GM18498 (cell line): Measurements from ENCODE around the gene GRIK1.

Experiments used
- ATAC-seq: cut with Tn5 transposase; IDR thresholded peaks from one replicate; pipeline ENCODE4 v1.9.1; 2021; ENCODE audit warnings: mild to moderate bottlenecking, moderate library complexity; ENCODE audit not compliant: unreplicated experiment

The GRIK1 gene

DNA sequence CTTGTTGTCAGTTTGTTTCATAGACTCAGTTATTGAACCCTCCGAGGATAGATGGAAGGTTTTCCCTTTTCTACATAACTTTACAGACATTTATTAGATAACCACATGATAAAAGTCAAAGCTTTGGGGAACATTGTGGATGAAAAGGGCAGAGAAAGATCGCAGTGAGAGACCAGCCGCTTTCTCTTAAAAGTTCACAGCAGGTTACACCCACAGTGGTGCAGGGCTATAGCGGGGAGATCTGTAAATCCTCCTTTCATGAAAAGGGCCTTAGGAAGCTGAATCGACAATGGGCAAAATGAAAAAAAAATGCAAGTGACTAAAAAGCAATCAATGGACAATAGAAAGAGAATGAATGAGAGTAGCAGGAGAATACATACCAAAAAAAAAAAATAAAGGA lies 218.6 kb downstream of the GRIK1 start:
- ATAC-seq, result no peak

DNA sequence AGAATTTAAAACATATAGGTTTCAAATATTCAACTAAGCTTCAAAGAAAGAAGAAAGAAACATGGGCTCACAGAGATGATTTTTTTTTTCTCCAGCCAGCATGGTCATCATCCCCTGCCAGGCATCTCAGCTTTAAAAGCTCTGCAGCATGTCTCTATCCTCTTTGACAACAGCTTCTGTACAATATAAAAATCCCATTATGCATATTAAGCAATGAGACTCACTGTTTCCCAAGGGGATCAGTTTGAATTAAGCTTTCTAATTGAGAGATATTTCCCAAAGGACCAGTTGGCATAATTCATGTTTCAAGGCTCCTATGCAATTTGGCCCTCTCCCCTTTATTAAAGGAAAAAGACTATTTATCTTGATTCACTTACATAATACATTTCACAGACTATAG lies 220.3 kb downstream of the GRIK1 start:
- no peak for ATAC-seq

DNA sequence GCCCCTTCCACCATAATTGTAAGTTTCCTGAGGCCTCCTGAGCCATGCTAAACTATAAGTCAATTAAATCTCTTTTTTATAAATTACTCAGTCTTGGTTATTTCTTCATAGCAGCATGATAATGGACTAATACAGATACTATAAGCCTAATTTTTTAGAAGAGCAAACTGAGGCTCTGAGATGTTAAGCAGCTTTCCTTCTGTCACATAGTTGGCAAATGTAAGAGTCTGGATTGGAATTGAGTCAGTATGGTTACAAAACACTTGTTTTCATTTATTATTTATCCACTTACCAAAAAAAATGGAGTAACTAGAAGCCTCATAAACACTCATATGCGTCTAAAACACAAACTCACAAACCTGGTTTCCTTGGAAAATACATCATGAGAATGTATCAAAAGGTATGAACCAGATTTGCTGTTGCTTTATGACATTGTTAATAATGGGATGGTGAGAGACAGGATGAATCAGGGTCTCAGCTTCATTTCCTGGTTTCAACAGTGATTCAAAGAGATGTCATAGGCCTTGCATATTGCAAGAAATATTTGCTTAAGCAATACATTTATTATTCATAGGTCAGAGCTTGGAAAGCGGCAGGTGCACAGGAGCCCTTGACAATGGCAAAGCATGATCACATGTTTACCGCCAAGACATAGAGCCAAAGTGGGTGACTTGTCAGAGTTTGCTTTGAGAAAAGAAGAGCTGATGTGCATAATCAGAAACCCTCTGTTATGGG lies 221.5 kb downstream of the GRIK1 start:
- no peak for ATAC-seq

DNA sequence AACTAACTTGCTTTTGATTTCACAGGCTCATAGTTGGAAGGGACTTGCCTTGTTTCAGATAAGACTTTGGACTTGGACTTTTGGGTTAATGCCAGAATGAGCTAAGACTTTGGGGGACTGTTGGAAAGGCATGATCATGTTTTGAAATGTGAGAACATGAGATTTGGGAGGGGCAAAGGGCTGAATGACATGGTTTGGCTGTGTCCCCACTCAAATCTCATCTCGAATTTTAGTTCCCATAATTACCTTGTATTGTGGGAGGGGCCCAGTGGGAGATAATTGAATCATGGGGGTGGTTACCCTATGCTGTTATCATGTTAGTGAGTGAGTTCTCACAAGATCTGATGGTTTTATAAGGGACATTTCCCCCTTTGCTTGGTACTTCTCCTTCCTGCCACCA lies 222.1 kb downstream of the GRIK1 start:
- ATAC-seq, result no peak

DNA sequence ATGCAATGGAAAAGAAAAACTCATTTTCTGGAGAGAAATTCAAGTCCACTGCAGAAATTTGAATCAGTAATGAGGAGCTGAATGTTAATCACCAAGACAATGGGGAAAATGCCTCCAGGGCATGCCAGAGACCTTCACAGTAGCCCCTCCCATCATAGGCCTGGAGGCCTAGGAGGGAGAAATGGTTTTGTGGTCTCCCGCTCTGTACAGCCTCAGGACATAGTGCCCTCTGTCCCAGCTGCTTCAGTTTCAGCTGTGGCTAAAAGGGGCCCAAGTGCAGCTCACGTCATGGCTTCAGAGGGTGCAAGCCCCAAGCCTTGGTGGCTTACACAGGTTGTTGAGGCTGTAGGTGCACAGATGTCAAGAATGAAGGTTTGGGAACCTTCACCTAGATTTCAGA lies 223.0 kb downstream of the GRIK1 start:
- ATAC-seq, result no peak

DNA sequence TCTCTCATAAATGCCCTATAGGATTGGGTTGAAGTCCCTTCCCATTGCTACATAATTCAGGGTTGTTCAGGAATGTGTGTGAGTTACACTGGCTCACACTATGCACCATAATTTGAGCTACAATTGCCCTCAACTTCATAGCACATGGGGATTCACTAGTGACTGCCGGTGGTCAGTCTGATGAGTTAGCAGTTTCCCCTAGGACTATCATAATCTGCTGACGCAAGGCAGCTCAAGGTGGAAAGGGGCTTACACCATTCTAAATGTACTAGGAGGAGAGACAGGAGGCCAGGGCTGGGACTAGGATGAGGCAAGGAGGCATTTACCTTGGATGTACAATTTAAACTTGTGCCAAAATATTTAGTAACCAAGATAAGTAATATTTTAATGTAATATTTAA lies 224.7 kb downstream of the GRIK1 start:
- ATAC-seq, result no peak

DNA sequence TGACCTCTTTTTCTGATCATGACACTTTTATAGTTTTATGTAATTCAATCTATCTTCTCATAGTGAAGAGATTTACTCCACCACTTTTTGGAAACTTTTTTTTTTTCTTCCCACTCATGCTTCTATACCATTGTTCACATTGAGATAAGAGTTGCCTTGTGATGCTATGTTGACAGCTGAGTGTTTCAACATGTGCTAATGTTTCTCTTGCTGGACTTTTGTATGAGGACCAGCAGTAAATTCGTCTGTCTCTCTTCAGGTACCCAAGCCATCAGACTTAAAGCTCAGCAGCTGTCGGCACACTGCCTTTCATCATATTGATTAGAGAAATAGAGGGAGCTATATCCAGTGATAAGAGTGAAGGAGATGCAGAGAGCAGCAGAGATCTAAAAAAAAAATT lies 227.0 kb downstream of the GRIK1 start:
- ATAC-seq, result no peak

DNA sequence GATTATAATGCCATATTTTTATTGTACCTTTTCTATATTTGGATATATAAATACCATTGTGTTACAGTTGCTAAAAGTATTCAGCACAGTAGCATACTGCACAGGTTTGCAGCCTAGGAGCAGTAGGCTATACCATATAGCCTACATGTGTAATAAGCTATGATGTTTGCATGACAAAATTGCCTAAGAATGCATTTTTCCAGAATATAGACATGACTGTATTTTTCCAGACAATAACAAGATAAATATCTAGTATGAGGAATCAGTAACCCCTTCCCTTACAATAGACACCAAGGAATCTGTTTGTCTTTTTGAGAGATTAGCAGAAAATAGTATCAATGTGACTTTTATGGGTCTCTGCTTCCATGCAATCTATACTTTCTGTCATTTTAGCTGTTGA lies 228.6 kb downstream of the GRIK1 start:
- ATAC-seq, result no peak

DNA sequence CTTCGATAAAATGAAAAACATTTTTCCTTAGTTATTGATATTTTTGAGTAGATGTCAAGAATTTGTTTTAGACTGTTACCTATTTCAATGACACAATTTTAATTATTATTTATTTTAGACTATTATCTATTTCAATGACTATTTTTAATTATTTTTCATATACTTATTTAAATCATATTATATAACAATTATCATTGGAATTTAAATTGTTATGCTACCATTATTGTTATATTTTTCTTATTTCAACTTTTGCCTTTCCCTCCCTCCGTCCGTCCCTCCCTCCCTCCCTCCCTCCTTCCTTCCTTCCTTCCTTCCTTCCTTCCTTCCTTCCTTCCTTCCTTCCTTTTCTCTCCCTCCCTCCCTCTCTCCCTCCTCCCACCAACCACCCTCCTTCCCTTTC lies 229.3 kb downstream of the GRIK1 start:
- no peak for ATAC-seq

DNA sequence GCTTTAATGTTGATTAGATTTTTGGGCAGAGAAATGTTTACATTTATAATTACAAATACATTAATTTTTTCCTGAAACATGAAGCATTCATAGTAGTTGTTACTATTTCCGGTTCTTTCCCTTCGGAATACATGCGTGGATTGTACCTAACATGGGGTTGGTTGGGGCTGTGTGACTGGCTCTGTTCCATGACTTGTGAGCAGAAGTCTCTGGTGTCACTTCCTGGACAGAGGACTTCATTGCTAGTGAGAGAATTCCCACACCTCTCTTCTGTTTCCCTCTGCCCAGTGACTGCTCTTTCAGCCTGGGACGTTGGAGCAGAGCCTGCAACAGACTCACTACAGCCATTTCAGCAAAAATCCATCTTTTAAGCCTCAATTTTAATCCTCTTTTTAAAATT lies 231.4 kb downstream of the GRIK1 start:
- ATAC-seq, result no peak

DNA sequence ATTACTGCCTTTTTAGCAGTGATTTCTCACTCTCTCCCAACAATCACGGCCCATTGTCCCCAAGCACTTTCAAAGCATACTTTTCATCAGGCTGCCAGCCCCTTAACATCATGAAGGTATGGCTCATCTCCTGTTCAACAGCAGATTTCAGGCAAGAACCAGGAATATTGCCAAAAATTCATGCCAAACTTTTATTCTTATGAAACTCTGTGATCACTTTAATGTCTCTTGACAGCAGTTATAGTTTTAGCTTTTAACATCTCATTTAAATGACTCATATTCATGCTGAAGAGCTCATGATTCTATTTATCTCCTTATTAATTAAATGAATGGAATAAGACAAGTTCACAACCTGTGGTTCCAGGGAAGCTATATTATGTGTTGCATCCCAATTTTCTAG lies 235.1 kb downstream of the GRIK1 start:
- no peak for ATAC-seq

DNA sequence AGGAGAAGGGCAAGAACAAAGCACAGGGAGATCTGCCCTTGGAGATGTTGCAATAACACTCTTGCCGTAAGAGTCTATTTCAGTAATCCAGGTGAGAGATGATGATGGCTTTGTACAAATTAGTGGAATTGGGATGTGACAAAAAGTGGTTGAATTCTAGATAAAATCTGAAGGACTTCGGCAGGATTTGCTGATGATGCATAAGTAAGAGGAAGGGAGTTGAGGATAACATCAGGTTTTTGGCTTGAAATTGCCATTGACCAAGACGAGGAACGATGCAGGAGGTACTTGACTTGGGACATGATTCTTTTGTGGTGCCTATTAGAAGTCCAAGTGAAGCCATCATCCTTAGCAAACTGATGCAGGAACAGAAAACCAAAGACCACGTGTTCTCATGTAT lies 238.1 kb downstream of the GRIK1 start:
- ATAC-seq, result no peak

DNA sequence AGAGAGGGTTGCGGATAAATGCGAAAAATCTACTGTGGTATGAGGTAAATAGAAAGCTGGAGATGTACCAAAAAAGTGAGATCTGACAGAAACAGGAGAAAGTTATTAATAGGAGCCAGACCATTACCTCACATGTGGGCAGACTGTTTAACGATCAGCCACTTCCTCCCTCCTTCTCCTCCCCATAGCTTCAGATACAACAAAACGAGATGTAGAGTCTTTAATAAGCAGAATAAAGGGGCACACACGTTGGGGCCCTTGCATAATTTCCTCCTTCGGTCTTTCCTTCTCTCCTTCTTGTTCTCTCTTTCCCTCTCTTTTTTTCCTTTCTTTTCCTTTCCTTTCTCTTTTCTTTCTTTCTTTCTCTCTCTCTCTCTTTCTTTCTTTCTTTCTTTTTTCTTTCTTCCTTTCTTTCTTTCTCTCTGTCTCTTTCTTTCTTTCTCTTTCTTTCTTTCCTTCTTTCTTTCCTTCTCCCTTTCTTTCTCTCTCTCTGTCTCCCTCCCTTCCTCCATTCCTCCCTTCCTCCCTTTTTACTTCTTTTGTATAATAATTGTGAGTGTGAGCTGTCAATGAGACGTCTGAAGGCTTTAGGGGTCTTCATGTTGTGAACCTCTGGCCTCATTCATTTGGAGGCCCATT lies 242.1 kb downstream of the GRIK1 start:
- ATAC-seq, result no peak

DNA sequence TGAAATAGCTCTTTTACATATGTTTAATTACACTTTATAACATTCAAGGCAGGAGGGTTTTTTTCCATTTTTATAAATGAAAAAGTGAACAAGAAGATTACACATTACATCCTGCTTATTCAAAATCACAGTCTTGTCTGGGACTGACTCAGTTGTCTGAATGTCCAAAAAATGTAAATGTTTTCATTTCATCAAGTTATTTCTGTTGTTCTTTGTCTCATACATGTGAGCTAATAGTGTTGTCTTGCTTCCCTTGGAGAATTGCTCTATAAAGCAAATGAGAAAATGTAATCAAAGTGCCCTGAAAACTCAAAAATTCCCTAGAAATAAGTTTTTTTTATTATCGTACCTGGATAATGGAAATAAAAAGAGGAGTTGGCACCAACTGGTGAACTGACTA lies 242.9 kb downstream of the GRIK1 start:
- ATAC-seq, result no peak

DNA sequence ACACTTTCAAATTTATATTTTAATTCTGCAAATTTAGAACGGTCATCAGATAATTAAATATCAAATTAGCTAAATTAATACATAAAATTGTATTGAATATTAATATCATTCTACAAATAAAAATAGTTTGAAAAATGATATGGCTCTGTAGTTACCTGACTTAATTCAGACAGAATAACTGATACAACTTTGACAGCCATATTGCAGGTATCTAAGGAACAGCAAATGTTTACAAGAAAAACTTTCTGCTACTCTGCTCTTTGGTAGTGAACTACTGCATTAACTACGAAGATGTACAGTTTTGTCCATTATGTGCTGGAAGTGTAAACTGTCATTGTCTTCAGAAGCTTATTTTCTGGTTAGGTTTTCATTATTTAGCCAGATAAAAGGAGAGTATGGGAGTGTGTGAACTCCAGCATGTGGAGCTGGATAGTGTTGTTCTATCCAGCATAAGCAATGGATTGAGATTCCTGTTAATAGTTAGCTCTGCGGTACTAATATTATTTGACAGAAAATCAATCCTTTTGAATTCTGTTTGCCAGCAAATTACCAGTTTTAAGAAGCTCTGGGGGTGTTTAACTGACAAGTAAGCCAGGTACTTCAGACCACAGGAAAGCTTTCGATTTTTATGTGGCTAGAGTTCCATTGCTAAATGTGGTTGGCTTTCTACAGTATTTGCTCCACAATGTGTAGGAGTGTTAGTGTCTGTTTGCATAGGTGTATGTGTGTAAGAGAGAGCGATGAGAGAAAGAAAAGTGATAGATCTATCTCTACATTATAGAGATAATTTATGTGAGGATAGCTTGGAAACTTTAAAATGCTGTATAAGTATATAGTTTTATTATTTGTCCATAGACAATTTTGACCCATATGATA lies 247.9 kb downstream of the GRIK1 start:
- no peak for ATAC-seq

DNA sequence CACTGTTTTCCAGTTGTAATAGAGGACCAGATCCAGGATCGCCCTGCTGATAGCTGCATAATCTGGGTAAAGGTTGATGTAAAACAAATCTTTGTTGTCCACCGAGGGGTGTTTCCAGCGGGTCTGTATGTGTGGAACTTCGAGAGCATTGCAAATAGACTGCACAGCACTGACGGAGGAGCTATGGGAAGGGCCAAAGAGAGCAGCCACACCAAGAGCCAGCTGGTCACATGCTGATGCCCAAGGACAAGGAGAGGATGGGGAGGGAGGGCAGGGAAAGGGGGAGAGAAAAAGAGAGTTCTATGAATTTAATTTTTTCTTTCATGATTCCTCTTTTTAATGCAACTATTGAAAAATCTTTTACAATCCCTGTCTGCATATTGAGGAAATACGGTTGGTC lies 250.0 kb downstream of the GRIK1 start:
- ATAC-seq, result no peak

DNA sequence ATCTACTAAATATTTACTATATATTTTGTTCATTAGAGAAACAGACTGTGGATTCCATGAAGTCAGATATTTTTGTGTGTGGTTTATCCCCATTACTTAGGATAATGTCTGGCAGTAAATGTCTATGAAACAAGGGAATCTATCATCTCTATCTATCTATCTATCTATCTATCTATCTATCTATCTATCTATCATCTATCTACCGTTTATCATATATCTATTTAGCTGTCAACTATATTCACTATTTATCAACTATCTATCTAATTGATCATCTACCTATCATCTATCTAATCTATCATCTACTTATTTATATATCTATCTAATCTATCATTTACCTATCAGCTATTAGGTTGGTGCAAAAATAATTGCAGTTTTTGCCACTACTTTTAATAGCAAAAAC lies 255.7 kb downstream of the GRIK1 start:
- ATAC-seq, result no peak

DNA sequence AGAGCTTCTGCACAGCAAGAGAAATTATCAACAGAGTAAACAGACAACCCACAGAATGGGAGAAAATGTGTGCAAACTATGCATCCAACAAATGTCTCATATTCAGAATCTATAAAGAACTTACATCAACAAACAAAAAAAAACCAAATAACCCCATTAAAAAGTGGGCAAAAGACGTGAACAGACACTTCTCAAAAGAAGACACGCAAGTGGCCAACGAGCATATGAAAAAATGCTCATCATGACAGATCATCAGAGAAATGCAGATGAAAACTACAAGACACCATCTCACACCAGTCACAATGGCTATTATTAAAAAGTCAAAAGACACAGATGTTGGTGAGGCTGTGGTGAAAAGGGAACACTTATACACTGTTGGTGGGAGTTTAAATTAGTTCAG lies 257.0 kb downstream of the GRIK1 start:
- no peak for ATAC-seq

DNA sequence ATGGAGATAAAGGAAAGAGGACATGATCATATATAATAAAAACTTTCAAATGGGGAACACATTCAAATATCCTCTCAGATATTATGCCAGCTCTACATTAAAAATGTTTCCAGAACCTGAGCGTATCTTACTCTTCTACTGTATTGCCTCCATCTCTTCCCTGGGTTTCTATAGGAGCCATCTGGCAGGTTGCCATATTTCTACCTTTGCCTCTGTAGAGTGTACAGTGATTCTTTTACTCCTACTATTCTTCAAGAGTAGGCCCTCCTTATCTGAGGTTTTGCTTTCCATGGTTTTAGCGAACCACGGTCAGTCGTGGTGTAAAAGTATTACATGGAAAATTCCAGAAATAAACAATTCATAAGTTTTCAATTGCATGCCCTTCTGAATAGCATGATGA lies 259.5 kb downstream of the GRIK1 start:
- no peak for ATAC-seq

DNA sequence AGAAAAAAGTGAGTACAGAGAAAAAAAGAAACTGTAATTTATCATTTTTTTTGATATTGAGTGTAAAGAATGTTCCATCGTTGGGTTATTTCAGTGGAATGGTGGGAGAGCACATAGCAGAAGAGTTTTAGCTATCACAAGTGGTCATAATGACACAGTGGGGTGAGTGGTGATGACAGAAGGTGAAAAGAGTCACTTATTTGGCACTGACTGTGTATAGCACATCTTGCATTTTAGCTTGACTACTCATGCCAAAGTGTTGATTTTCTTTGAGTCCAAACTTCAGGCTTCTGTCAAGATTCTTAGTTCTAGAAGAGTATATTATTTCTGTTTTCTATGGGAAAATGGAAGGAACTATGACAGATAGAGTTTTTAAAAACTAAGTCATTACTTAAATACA lies 261.2 kb downstream of the GRIK1 start:
- no peak for ATAC-seq

DNA sequence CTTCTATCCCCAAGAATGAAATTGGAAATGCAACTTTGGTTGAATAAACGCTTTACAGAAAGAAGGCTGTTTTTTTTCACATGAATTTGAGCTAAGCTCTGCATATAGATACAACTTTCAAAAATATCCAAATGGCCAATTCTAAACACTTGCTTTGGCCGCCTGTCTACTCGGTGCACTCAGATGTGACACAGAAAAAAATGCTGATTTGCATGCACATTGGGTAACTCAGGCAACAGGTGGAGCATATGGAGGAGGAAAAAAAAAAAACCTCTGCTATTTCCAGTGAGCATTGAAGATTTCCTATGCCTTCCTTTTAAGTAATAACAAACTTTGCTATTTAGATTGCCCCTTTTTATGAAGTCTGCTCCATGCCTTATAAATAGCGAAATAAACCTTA lies 262.5 kb downstream of the GRIK1 start:
- ATAC-seq, result no peak

DNA sequence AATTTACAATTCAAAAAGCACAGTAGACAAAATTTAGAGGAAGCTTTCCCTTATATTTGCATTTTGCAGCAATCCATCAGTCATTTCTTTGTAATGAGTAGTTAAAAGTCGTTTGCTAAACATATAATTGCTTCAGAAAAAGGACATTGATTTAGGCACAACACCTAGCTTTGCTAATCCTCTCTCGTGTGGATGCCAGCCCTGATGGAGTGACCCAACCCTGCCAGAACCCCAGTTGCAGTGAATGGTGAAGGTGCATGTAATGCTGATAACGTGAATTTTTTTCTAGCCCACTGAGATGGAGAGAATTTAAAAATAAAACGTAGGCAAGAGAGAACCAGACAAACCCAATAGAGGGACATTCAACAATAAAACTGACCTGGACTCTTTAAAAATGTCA lies 263.4 kb downstream of the GRIK1 start:
- ATAC-seq, result no peak
